ENCODE measurements around the gene KDM2B.
"Not testable (repeated sequence)": the region's sequence is repeated elsewhere in the genome, so short reads cannot be mapped to it uniquely, and the experiment has no call there.

GRCh38 chr12:121583334-121583661 is 2.5 kb upstream of the KDM2B start:
- TF ChIP-seq CTCF (IDR thresholded peaks at IDR 0.05; ENCODE audit: low read depth, low read length, poor library complexity, severe bottlenecking); EZH2phosphoT487 (IDR thresholded peaks at IDR 0.05; ENCODE audit: borderline replicate concordance, low read length): not testable (repeated sequence)

Data from DOHH2 (cell line).